HepG2 (cell line): ENCODE results near the gene PCDHB11. TPM values are rescaled to one million over a fixed set of nuclear protein-coding genes. Genes with fewer than 3 reads are reported as not detected.
A peak's percentile ranks its signal among the peaks of the same experiment; 100 is the strongest.
"Not testable (repeated sequence)": the region's sequence is repeated elsewhere in the genome, so short reads cannot be mapped to it uniquely, and the experiment has no call there.

ENCODE experiments used
- ATAC-seq: fragments of 200-7000 bp; cut with Tn5 transposase; 3 replicates; pipeline ENCODE4 v1.9.1; 2020; ENCODE audit warnings: mild to moderate bottlenecking, moderate library complexity
- BruUV-seq: library from RNA; stranded (reverse); fragments of 400-500 nt; replicated peaks from 2 replicates; lab custom pipeline; 2021; lab: Mats Ljungman, UMichigan
- CTCF ChIA-PET: fragments of 300-600 bp; formaldehyde crosslinking; extraction: SDS; loops from one replicate; lab custom pipeline; 2021; ENCODE audit warnings: low total read pairs, inconsistent platforms, low intra/inter-chr PET ratio; lab: Yijun Ruan, JAX
- POLR2A ChIA-PET: fragments of 350-600 bp; sonication (Branson Sonifier 250); formaldehyde crosslinking; loops from one replicate; lab custom pipeline; 2020; ENCODE audit warnings: antibody characterized with exemption, inconsistent platforms; lab: Yijun Ruan, JAX
- DNase-seq: peaks from one replicate; pipeline ENCODE4 v3.0.0-alpha.2; 2015; ENCODE audit warnings: low spot score
- FAIRE-seq: peaks from 3 replicates; lab custom pipeline; 2011; peaks lifted over from hg19 to GRCh38; lab: Jason Lieb, UNC
- H2AFZ ChIP-seq: one replicate; pipeline ENCODE4 v1.6.1; 2011; ENCODE audit warnings: low read length, inconsistent platforms
- H3K27ac ChIP-seq: fragments of 300-600 bp; 3 replicates; pipeline ENCODE4 v1.8.0; 2011; ENCODE audit warnings: mixed run types, mild to moderate bottlenecking, mixed read lengths, low read length, inconsistent platforms; ENCODE audit not compliant: insufficient read depth; ENCODE audit errors: extremely low read length
- H3K27me3 ChIP-seq, 2 experiments: fragments of 200-600 bp in 1 of 2; 2 replicates in 1 of 2; 3 replicates in 1 of 2; pipeline versions ENCODE4 v1.6.0 to v1.8.0; 2011; ENCODE audit warnings: low read length in 2 of 2, mild to moderate bottlenecking in 2 of 2, moderate library complexity in 2 of 2, inconsistent platforms in 1 of 2; ENCODE audit not compliant: insufficient read depth in 2 of 2, control insufficient read depth in 1 of 2
- H3K36me3 ChIP-seq, 2 experiments: fragments of 200-600 bp in 1 of 2; replicated peaks in 1 of 2; 2 replicates in 1 of 2; 3 replicates in 1 of 2; pipeline versions ENCODE4 v1.5.1 to v1.8.0; 2011; ENCODE audit warnings: low read length in 2 of 2, inconsistent platforms in 1 of 2; ENCODE audit not compliant: insufficient read depth in 2 of 2, control insufficient read depth in 1 of 2
- H3K4me1 ChIP-seq: 2 replicates; pipeline ENCODE4 v1.5.1; 2012; ENCODE audit warnings: low read length, inconsistent platforms; ENCODE audit not compliant: insufficient read depth
- H3K4me2 ChIP-seq: 2 replicates; pipeline ENCODE4 v1.6.0; 2011; ENCODE audit warnings: low read depth, low read length, inconsistent platforms
- H3K4me3 ChIP-seq, 3 experiments: fragments of 200-600 bp in 1 of 3; sonication (generic), shearing (Covaris generic) in 1 of 3; replicated peaks in 1 of 3; 2 replicates each; pipeline ENCODE4 v1.5.1; 2011 to 2016; ENCODE audit warnings: low read length in 3 of 3, inconsistent platforms in 2 of 3, low read depth in 2 of 3, mild to moderate bottlenecking in 2 of 3, control low read depth in 1 of 3, mixed read lengths in 1 of 3; ENCODE audit not compliant: insufficient read depth in 1 of 3
- H3K79me2 ChIP-seq: one replicate; pipeline ENCODE4 v1.6.1; 2011; ENCODE audit warnings: low read length, inconsistent platforms; ENCODE audit not compliant: insufficient read depth
- H3K9ac ChIP-seq: 2 replicates; pipeline ENCODE4 v1.6.0; 2011; ENCODE audit warnings: mild to moderate bottlenecking, low read depth, low read length, inconsistent platforms; ENCODE audit not compliant: insufficient read depth
- H3K9me3 ChIP-seq: 2 replicates; pipeline ENCODE4 v1.5.1; 2012; ENCODE audit warnings: mild to moderate bottlenecking, low read length
- H4K20me1 ChIP-seq: 2 replicates; pipeline ENCODE4 v1.6.0; 2011; ENCODE audit warnings: inconsistent platforms, mild to moderate bottlenecking, low read length, moderate library complexity; ENCODE audit not compliant: insufficient read depth
- AGO1 ChIP-seq: fragments of 200-400 bp; formaldehyde crosslinking; IDR thresholded peaks from 2 replicates; pipeline ENCODE4 v1.6.1; 2017; ENCODE audit warnings: mild to moderate bottlenecking, low read depth, low read length, moderate library complexity; ENCODE audit not compliant: poor library complexity, severe bottlenecking
- CTCF ChIP-seq: sonication (generic); formaldehyde crosslinking; IDR thresholded peaks from 2 replicates; pipeline ENCODE4 v1.5.0; 2020; ENCODE audit warnings: mild to moderate bottlenecking, missing genetic modification reagents, moderate library complexity
- HMGXB4 ChIP-seq, 2 experiments: sonication (generic) in 1 of 2; formaldehyde crosslinking in 1 of 2; IDR thresholded peaks; 2 replicates each; pipeline versions ENCODE4 v1.4.0 to v1.6.1; 2018 to 2020; ENCODE audit warnings: missing genetic modification reagents in 2 of 2, borderline replicate concordance in 1 of 2, low read depth in 1 of 2, mild to moderate bottlenecking in 1 of 2, missing biosample characterization in 1 of 2
- PTBP1 ChIP-seq: fragments of 200-400 bp; formaldehyde crosslinking; IDR thresholded peaks from 2 replicates; pipeline ENCODE4 v1.6.1; 2018; ENCODE audit warnings: low read length, low read depth; ENCODE audit not compliant: poor library complexity, severe bottlenecking
- ZBTB33 ChIP-seq: sonication (generic); formaldehyde crosslinking; IDR thresholded peaks from 2 replicates; pipeline ENCODE4 v1.4.0; 2020; ENCODE audit warnings: missing genetic modification reagents
- ZNF629 ChIP-seq: sonication (generic); formaldehyde crosslinking; conservative IDR thresholded peaks from 2 replicates; pipeline ENCODE4 v1.5.0; 2020; ENCODE audit warnings: missing genetic modification reagents
- ZNF639 ChIP-seq: conservative IDR thresholded peaks from 2 replicates; pipeline ENCODE4 v1.6.1; 2018; ENCODE audit warnings: missing genetic modification reagents
- ZNF773 ChIP-seq: sonication (generic); formaldehyde crosslinking; IDR thresholded peaks from 2 replicates; pipeline ENCODE4 v1.4.0; 2020; ENCODE audit warnings: missing genetic modification reagents, borderline replicate concordance
- WGBS: methylation state at CpG from one replicate; pipeline ENCODE4 v1.1.6; 2017; ENCODE audit warnings: low lambda C conversion rate; 5-methylcytosine and 5-hydroxymethylcytosine counted together
- in situ Hi-C: cut with HindIII; loops from 2 replicates; pipeline ENCODE4 v1.10.0; 2017; ENCODE audit warnings: low pct_unique_long_range_greater_than_20kb; ENCODE audit not compliant: extremely low pct_ligation_motif_present
- intact Hi-C: fragments of 100-400 bp; cut with micrococcal nuclease; formaldehyde crosslinking; loops from one replicate; pipeline ENCODE4 v1.10.0; 2022; ENCODE audit not compliant: unreplicated experiment
- polyA plus RNA-seq, 8 experiments: library from polyadenylated mRNA; depleted of rRNA in 3 of 8; stranded (reverse) in 7 of 8; unstranded in 1 of 8; fragments of >200 nt; fragmentation: Illumina TruSeq in 4 of 8; extraction: Trizol in 4 of 8; gene quantifications; 2 replicates each; pipeline versions ENCODE4 v1.2.1 to v1.2.3, GENCODE V29; 2011 to 2016; ENCODE audit warnings: low read depth in 4 of 8, missing spikeins in 1 of 8, mixed read lengths in 1 of 8; ENCODE audit not compliant: insufficient read depth in 1 of 8
- total RNA-seq, 5 experiments: library from RNA; depleted of rRNA; stranded (reverse); fragments of >200 nt; fragmentation: Illumina TruSeq; extraction: Trizol; gene quantifications; 2 replicates each; pipeline ENCODE4 v1.2.3, GENCODE V29; 2016; ENCODE audit warnings: low read depth in 1 of 5

Gene PCDHB11
- total and polyA plus RNA-seq, 2 of the 13 experiments (the other 11 are each of a cell fraction or from before 2014, with no cell fraction given), result 0.07 TPM; not detected in 1

- TF ChIP-seq ZNF639 (CRISPR knock-in tag), result no peak
- no peak for TF ChIP-seq HMGXB4 (CRISPR knock-in tag; IDR thresholded peaks at IDR 0.05; ENCODE audit: borderline replicate concordance in 1 of 2, low read depth in 1 of 2)
- TF ChIP-seq PTBP1, result no peak
- TF ChIP-seq ZNF629 (CRISPR knock-in tag), result no peak
- no peak for TF ChIP-seq ZNF773 (CRISPR knock-in tag)
- peak; percentile 65 for TF ChIP-seq CTCF (CRISPR knock-in tag)
- no peak for TF ChIP-seq AGO1
- 0 out of 2 replicates have a peak, but pooled peaks have one; percentile 12 for TF ChIP-seq ZBTB33 (CRISPR knock-in tag)
Measured at GRCh38 chr5:141172381-141173204, 26.8 kb upstream of the PCDHB11 start, which contains the start of gene PCDHB7 (continued).

- H3K36me3 ChIP-seq, H3K9me3 ChIP-seq, H3K79me2 ChIP-seq, H3K9ac ChIP-seq, H4K20me1 ChIP-seq, H3K4me1 ChIP-seq, H3K4me2 ChIP-seq, in situ Hi-C loops, H2AFZ ChIP-seq, intact Hi-C loops, POLR2A ChIA-PET, ATAC-seq, FAIRE-seq, CTCF ChIA-PET, DNase-seq, H3K27me3 ChIP-seq, H3K4me3 ChIP-seq, BruUV-seq, H3K27ac ChIP-seq: not testable (repeated sequence)
- WGBS, result 79% methylated on average over 33 of the region's 79 CpGs
Measured at GRCh38 chr5:141174291-141175104, 24.9 kb upstream of the PCDHB11 start.
